H1 (cell line): ENCODE data around the gene HIBCH. TPM values are rescaled to one million over a fixed set of nuclear protein-coding genes. Genes with fewer than 3 reads are reported as not detected.

Source experiments
- CTCF ChIA-PET: fragments of 300-600 bp; sonication (Branson Sonifier 250); formaldehyde crosslinking; loops from one replicate; lab custom pipeline; 2021; ENCODE audit not compliant: partially characterized antibody; lab: Charles Lee
- POLR2A ChIA-PET: fragments of 300-600 bp; sonication (Branson Sonifier 250); formaldehyde crosslinking; loops from one replicate; lab custom pipeline; 2021; ENCODE audit warnings: inconsistent platforms; ENCODE audit not compliant: partially characterized antibody; lab: Charles Lee
- DNase-seq, 2 experiments: peaks; one replicate each; pipeline versions ENCODE4 v3.0.0 to v3.0.0-alpha.2; 2010 to 2022; ENCODE audit warnings: low spot score in 2 of 2, low read depth in 1 of 2, mixed read lengths in 1 of 2
- FAIRE-seq: peaks from 2 replicates; lab custom pipeline; 2011; peaks lifted over from hg19 to GRCh38; lab: Jason Lieb, UNC
- H2AFZ ChIP-seq: 2 replicates; pipeline ENCODE4 v1.8.1; 2012; ENCODE audit warnings: low read length, inconsistent platforms
- H2AK5ac ChIP-seq: 2 replicates; pipeline ENCODE4 v1.6.1; 2013; ENCODE audit warnings: low read depth, low read length
- H2BK120ac ChIP-seq: replicated peaks from 2 replicates; pipeline ENCODE3; 2013; ENCODE audit warnings: low read depth, low read length, inconsistent platforms
- H2BK12ac ChIP-seq: 2 replicates; pipeline ENCODE4 v1.6.1; 2013; ENCODE audit warnings: low read depth, low read length
- H2BK15ac ChIP-seq: 2 replicates; pipeline ENCODE4 v1.6.1; 2013; ENCODE audit warnings: low read length
- H2BK20ac ChIP-seq: 2 replicates; pipeline ENCODE4 v1.6.1; 2013; ENCODE audit warnings: low read length
- H2BK5ac ChIP-seq: 2 replicates; pipeline ENCODE4 v1.6.1; 2013; ENCODE audit warnings: low read depth, low read length
- H3K14ac ChIP-seq: 2 replicates; pipeline ENCODE4 v1.6.1; 2013; ENCODE audit warnings: inconsistent platforms; ENCODE audit not compliant: insufficient read length
- H3K18ac ChIP-seq: 2 replicates; pipeline ENCODE4 v1.6.1; 2013; ENCODE audit warnings: low read length; ENCODE audit errors: extremely low read depth
- H3K23ac ChIP-seq: 2 replicates; pipeline ENCODE4 v1.6.1; 2013; ENCODE audit warnings: inconsistent platforms; ENCODE audit not compliant: insufficient read length
- H3K23me2 ChIP-seq: 2 replicates; pipeline ENCODE4 v1.6.1; 2013; ENCODE audit warnings: low read depth, low read length
- H3K27ac ChIP-seq: 2 replicates; pipeline ENCODE4 v1.6.1; 2011; ENCODE audit warnings: low read depth, low read length, inconsistent platforms
- H3K27me3 ChIP-seq, 4 experiments: replicated peaks in 1 of 4; 1 replicate in 1 of 4; 2 replicates in 3 of 4; pipeline versions ENCODE4 v1.6.1 to v1.8.1; 2011 to 2013; ENCODE audit warnings: low read length in 3 of 4, mild to moderate bottlenecking in 3 of 4, inconsistent platforms in 2 of 4, mixed read lengths in 2 of 4, moderate library complexity in 1 of 4; ENCODE audit not compliant: control insufficient read depth in 3 of 4, insufficient read depth in 3 of 4; ENCODE audit errors: extremely low read depth in 1 of 4
- H3K36me3 ChIP-seq, 4 experiments: 2 replicates each; pipeline versions ENCODE4 v1.6.1 to v1.8.1; 2011 to 2013; ENCODE audit warnings: mild to moderate bottlenecking in 4 of 4, low read length in 3 of 4, moderate library complexity in 2 of 4, control low read depth in 1 of 4, inconsistent platforms in 1 of 4; ENCODE audit not compliant: insufficient read depth in 4 of 4, control insufficient read depth in 2 of 4
- H3K4ac ChIP-seq: replicated peaks from 2 replicates; pipeline ENCODE3; 2013; ENCODE audit warnings: low read length, low read depth, mixed read lengths, inconsistent platforms; ENCODE audit not compliant: insufficient read length
- H3K4me1 ChIP-seq, 4 experiments: replicated peaks in 1 of 4; 1 replicate in 1 of 4; 2 replicates in 3 of 4; pipeline versions ENCODE4 v1.6.1 to v1.8.1; 2011 to 2013; ENCODE audit warnings: low read length in 3 of 4, inconsistent platforms in 2 of 4, mixed read lengths in 1 of 4; ENCODE audit not compliant: insufficient read depth in 4 of 4, control insufficient read depth in 3 of 4
- H3K4me2 ChIP-seq, 2 experiments: 2 replicates each; pipeline versions ENCODE4 v1.6.1 to v1.8.1; 2011 to 2013; ENCODE audit warnings: low read depth in 2 of 2, low read length in 2 of 2, control low read depth in 1 of 2, inconsistent platforms in 1 of 2, mild to moderate bottlenecking in 1 of 2; ENCODE audit not compliant: insufficient read depth in 1 of 2
- H3K4me3 ChIP-seq, 4 experiments: fragments of 200-600, 300-600 bp in 1 of 4; sonication (generic), shearing (Covaris generic), sonication (Bioruptor Twin) in 1 of 4; 2 replicates each; pipeline versions ENCODE4 v1.5.1 to v1.8.1; 2011 to 2016; ENCODE audit warnings: low read length in 4 of 4, low read depth in 3 of 4, control low read depth in 2 of 4, inconsistent platforms in 2 of 4, mild to moderate bottlenecking in 2 of 4, mixed read lengths in 1 of 4, moderate library complexity in 1 of 4; ENCODE audit not compliant: insufficient read depth in 2 of 4; ENCODE audit errors: extremely low read depth in 1 of 4
- H3K56ac ChIP-seq: replicated peaks from 2 replicates; pipeline ENCODE3; 2013; ENCODE audit warnings: low read depth, mild to moderate bottlenecking, mixed read lengths, low read length, inconsistent platforms; ENCODE audit not compliant: insufficient read length
- H3K79me1 ChIP-seq: 2 replicates; pipeline ENCODE4 v1.6.1; 2013; ENCODE audit warnings: low read depth, low read length, control low read depth
- H3K79me2 ChIP-seq, 2 experiments: 2 replicates each; pipeline versions ENCODE4 v1.6.1 to v1.8.1; 2012 to 2013; ENCODE audit warnings: low read length in 2 of 2, mild to moderate bottlenecking in 2 of 2, inconsistent platforms in 1 of 2; ENCODE audit not compliant: insufficient read depth in 2 of 2, control insufficient read depth in 1 of 2
- H3K9ac ChIP-seq, 4 experiments: replicated peaks in 1 of 4; 1 replicate in 1 of 4; 2 replicates in 3 of 4; pipeline versions ENCODE4 v1.6.1 to v1.8.1; 2011 to 2013; ENCODE audit warnings: low read depth in 3 of 4, low read length in 3 of 4, control low read depth in 2 of 4, mild to moderate bottlenecking in 2 of 4, moderate library complexity in 2 of 4, inconsistent platforms in 1 of 4; ENCODE audit errors: extremely low read depth in 1 of 4
- H3K9me3 ChIP-seq, 2 experiments: 2 replicates each; pipeline versions ENCODE4 v1.6.1 to v1.8.1; 2012 to 2013; ENCODE audit warnings: mild to moderate bottlenecking in 2 of 2, moderate library complexity in 2 of 2, control low read depth in 1 of 2, inconsistent platforms in 1 of 2, low read depth in 1 of 2, low read length in 1 of 2, mixed read lengths in 1 of 2; ENCODE audit not compliant: insufficient read depth in 2 of 2
- H4K20me1 ChIP-seq, 2 experiments: replicated peaks in 1 of 2; 2 replicates each; pipeline versions ENCODE3 to v1.8.1; 2011 to 2013; ENCODE audit warnings: inconsistent platforms in 2 of 2, low read length in 2 of 2, mild to moderate bottlenecking in 1 of 2; ENCODE audit not compliant: insufficient read depth in 2 of 2, control insufficient read depth in 1 of 2
- H4K5ac ChIP-seq: 2 replicates; pipeline ENCODE4 v1.6.1; 2013; ENCODE audit warnings: low read length, low read depth, mixed read lengths, inconsistent platforms; ENCODE audit not compliant: insufficient read length
- H4K8ac ChIP-seq: 2 replicates; pipeline ENCODE4 v1.8.0; 2013; ENCODE audit warnings: mild to moderate bottlenecking, moderate library complexity, low read length, inconsistent platforms; ENCODE audit not compliant: insufficient read depth; ENCODE audit errors: extremely low read depth
- H4K91ac ChIP-seq: replicated peaks from 2 replicates; pipeline ENCODE3; 2013; ENCODE audit warnings: low read length, mixed read lengths, inconsistent platforms; ENCODE audit not compliant: insufficient read length
- WGBS, 2 experiments: shearing (Covaris generic) in 1 of 2; methylation state at CpG; one replicate each; pipeline versions ENCODE4 v1.1.6 to v1.1.7; 2013 to 2015; ENCODE audit warnings: low lambda C conversion rate in 2 of 2, mixed read lengths in 2 of 2, inconsistent platforms in 1 of 2, low coverage in 1 of 2, missing lambda C conversion rate in 1 of 2; ENCODE audit not compliant: insufficient replicate concordance in 2 of 2, insufficient coverage in 1 of 2, insufficient read length in 1 of 2; ENCODE audit errors: extremely low coverage in 1 of 2, missing lambda C conversion rate in 1 of 2; 5-methylcytosine and 5-hydroxymethylcytosine counted together
- polyA plus RNA-seq, 7 experiments: library from polyadenylated mRNA; depleted of rRNA in 3 of 7; stranded (reverse) in 5 of 7; unstranded in 2 of 7; fragments of >200 nt in 5 of 7; fragments of 200-250 nt in 2 of 7; gene quantifications; 1 replicate in 5 of 7; 2 replicates in 1 of 7; 4 replicates in 1 of 7; pipeline versions ENCODE4 v1.2.1 to v1.2.3, GENCODE V29; 2011 to 2013; ENCODE audit warnings: missing spikeins in 2 of 7, mixed read lengths in 2 of 7
- total RNA-seq: library from RNA; stranded (reverse); fragmentation: NEBNext Ultra II Directional; extraction: Animal tissue kit (Norgen Biotek cat#: 25700); gene quantifications from 2 replicates; pipeline ENCODE4 v1.2.1, GENCODE V29; 2021

Gene HIBCH
- total and polyA plus RNA-seq, 2 of the 8 experiments (the other 6 are each of a cell fraction or from before 2014, with no cell fraction given), result 7.5 to 31.8 TPM

DNA sequence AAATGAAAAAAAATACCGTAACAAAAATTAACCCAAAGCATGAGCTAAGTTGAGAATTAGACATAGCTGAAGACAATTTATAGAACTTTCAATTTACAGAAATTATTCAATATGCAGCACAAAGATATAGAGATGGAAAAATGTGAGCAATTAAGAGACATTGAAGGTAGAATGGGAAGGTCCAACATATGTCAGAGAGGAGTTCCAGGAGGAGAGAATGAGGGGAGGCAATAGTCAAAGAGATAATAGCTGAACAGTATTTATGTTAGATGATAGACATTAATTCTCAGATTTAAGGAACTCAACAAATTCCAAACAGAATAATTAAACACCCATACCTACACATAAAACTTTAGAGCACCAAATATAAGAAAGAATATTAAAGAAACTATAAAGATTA is 154.1 kb downstream of the HIBCH start:
- Histone ChIP-seq H4K5ac (no peak overlapping the region), H3K14ac (no peak overlapping the region), H3K79me2 (no peaks in the 10 kb centered on the region), H2AFZ (no peak overlapping the region), H3K23ac (no peak overlapping the region), H3K9ac (no peak overlapping the region), H2BK120ac (no peak overlapping the region), H4K20me1 (no peaks in the 10 kb centered on the region), H3K27me3 (no peaks in the 10 kb centered on the region), H3K4me2 (no peak overlapping the region), H3K4me1 (no peaks in the 10 kb centered on the region), H3K18ac (no peak overlapping the region), H4K8ac (no peak overlapping the region), H3K4me3 (no peak overlapping the region), H3K27ac (no peak overlapping the region), H2BK20ac (no peak overlapping the region), H3K9me3 (no peaks in the 10 kb centered on the region; a peak in 1 of 4 replicates), H3K36me3 (no peaks in the 10 kb centered on the region), H3K4ac (no peak overlapping the region), H2AK5ac (no peak overlapping the region), H2BK15ac (no peak overlapping the region), H4K91ac (no peak overlapping the region), H3K56ac (no peak overlapping the region), H3K79me1 (no peaks in the 10 kb centered on the region), H2BK5ac (no peak overlapping the region), H2BK12ac (no peak overlapping the region), H3K23me2 (no peaks in the 10 kb centered on the region)
- ChIA-PET POLR2A (no interaction called here), CTCF (interaction anchor here (0.6 to 1.4 kb wide), 3 partner anchors 14 to 27 kb away, joined by 3 to 4 read pairs (median 4); a partner anchor contains a TSS)
- DNase-seq, result no peak
- 73% methylated on average over 1 of the region's 1 CpG; no CpG with 5 or more reads in 1 of the 2 experiments for WGBS, 2 experiments
- no peak for FAIRE-seq
